K562 (cell line): ENCODE data around the gene LRRC61. TPM values are rescaled to one million over a fixed set of nuclear protein-coding genes. Genes with fewer than 3 reads are reported as not detected.

Experiments used
- ATAC-seq: fragments of 200-7000 bp; cut with Tn5 transposase; 3 replicates; pipeline ENCODE4 v1.9.1; 2020; ENCODE audit warnings: moderate library complexity
- BruUV-seq: library from RNA; stranded (reverse); fragments of 400-500 nt; replicated peaks from 2 replicates; lab custom pipeline; 2021; lab: Mats Ljungman, UMichigan
- CTCF ChIA-PET: fragments of 300-600 bp; formaldehyde crosslinking; extraction: SDS; loops from one replicate; lab custom pipeline; 2021; ENCODE audit warnings: low intra/inter-chr PET ratio; lab: Yijun Ruan, JAX
- POLR2A ChIA-PET: fragments of 300-600, 350-650 bp; sonication (Branson Sonifier 250); formaldehyde crosslinking; extraction: SDS; loops from one replicate; lab custom pipeline; 2021; ENCODE audit warnings: antibody characterized with exemption, inconsistent platforms; lab: Yijun Ruan, JAX
- DNase-seq, 4 experiments: peaks; one replicate each; pipeline versions ENCODE4 v3.0.0 to v3.0.0-alpha.2; 2011 to 2018; ENCODE audit warnings: low spot score in 3 of 4, mixed read lengths in 3 of 4; ENCODE audit errors: extremely low read depth in 1 of 4
- FAIRE-seq: peaks from 2 replicates; lab custom pipeline; 2011; peaks lifted over from hg19 to GRCh38; lab: Jason Lieb, UNC
- H2AFZ ChIP-seq: 2 replicates; pipeline ENCODE4 v1.6.0; 2011; ENCODE audit warnings: low read depth, low read length, control low read depth, inconsistent platforms
- H3K27ac ChIP-seq: fragments of 200-600 bp; 3 replicates; pipeline ENCODE4 v1.8.0; 2011; ENCODE audit warnings: low read depth, mild to moderate bottlenecking, control low read depth, inconsistent platforms, low read length, moderate library complexity, mixed read lengths; ENCODE audit errors: extremely low read depth
- H3K27me3 ChIP-seq, 2 experiments: fragments of 300-600 bp in 1 of 2; 2 replicates in 1 of 2; 3 replicates in 1 of 2; pipeline versions ENCODE4 v1.6.0 to v1.8.0; 2011; ENCODE audit warnings: inconsistent platforms in 2 of 2, low read length in 2 of 2, mild to moderate bottlenecking in 1 of 2, mixed read lengths in 1 of 2, moderate library complexity in 1 of 2; ENCODE audit not compliant: control insufficient read depth in 2 of 2, insufficient read depth in 2 of 2
- H3K36me3 ChIP-seq: fragments of 300-600 bp; 3 replicates; pipeline ENCODE4 v1.8.0; 2011; ENCODE audit warnings: mild to moderate bottlenecking, low read length, inconsistent platforms; ENCODE audit not compliant: control insufficient read depth, insufficient read depth
- H3K4me1 ChIP-seq, 2 experiments: fragments of 200-600 bp in 1 of 2; replicated peaks in 1 of 2; 2 replicates in 1 of 2; 3 replicates in 1 of 2; pipeline versions ENCODE4 v1.5.1 to v1.8.0; 2011; ENCODE audit warnings: inconsistent platforms in 2 of 2, low read length in 2 of 2, mild to moderate bottlenecking in 1 of 2, mixed read lengths in 1 of 2, moderate library complexity in 1 of 2; ENCODE audit not compliant: control insufficient read depth in 2 of 2, insufficient read depth in 2 of 2
- H3K4me2 ChIP-seq: 2 replicates; pipeline ENCODE4 v1.6.1; 2011; ENCODE audit warnings: low read length, control low read depth, inconsistent platforms, mixed read lengths; ENCODE audit not compliant: insufficient read depth
- H3K4me3 ChIP-seq: fragments of 200-600 bp; sonication (generic), shearing (Covaris generic); 2 replicates; pipeline ENCODE4 v1.5.1; 2016; ENCODE audit warnings: control low read depth, inconsistent platforms
- H3K79me2 ChIP-seq: fragments of 200-600 bp; 3 replicates; pipeline ENCODE4 v1.8.0; 2011; ENCODE audit warnings: low read length, inconsistent platforms; ENCODE audit not compliant: control insufficient read depth, insufficient read depth
- H3K9ac ChIP-seq, 2 experiments: 2 replicates each; pipeline versions ENCODE4 v1.6.0 to v1.6.1; 2011; ENCODE audit warnings: low read depth in 2 of 2, low read length in 2 of 2, control low read depth in 1 of 2, inconsistent platforms in 1 of 2, mild to moderate bottlenecking in 1 of 2, mixed read lengths in 1 of 2; ENCODE audit not compliant: insufficient read depth in 1 of 2
- H3K9me1 ChIP-seq: one replicate; pipeline ENCODE4 v1.6.0; 2011; ENCODE audit warnings: inconsistent platforms, mild to moderate bottlenecking, low read length, moderate library complexity; ENCODE audit not compliant: control insufficient read depth, insufficient read depth
- H3K9me3 ChIP-seq: replicated peaks from 2 replicates; pipeline ENCODE4 v1.5.1; 2011; ENCODE audit warnings: low read depth, low read length, inconsistent platforms; ENCODE audit not compliant: control insufficient read depth, insufficient read depth
- H4K20me1 ChIP-seq: replicated peaks from 2 replicates; pipeline ENCODE4 v1.6.1; 2011; ENCODE audit warnings: low read length, inconsistent platforms, mixed read lengths; ENCODE audit not compliant: control insufficient read depth, insufficient read depth
- HMG20B ChIP-seq: fragments of 250-450 bp; sonication (Bioruptor Pico); IDR thresholded peaks from 2 replicates; pipeline ENCODE4 v1.5.0; 2021; ENCODE audit warnings: mild to moderate bottlenecking
- POLR2G ChIP-seq: fragments of 200-400 bp; formaldehyde crosslinking; IDR thresholded peaks from 2 replicates; pipeline ENCODE4 v1.6.1; 2017; ENCODE audit warnings: low read depth, mild to moderate bottlenecking, antibody characterized with exemption, low read length, moderate library complexity
- ZBTB33 ChIP-seq: sonication (generic); formaldehyde crosslinking; IDR thresholded peaks from 2 replicates; pipeline ENCODE4 v1.8.1; 2023; ENCODE audit warnings: mild to moderate bottlenecking, missing genetic modification reagents
- WGBS: fragments of 100-300 bp; shearing (Covaris generic); methylation state at CpG from one replicate; pipeline ENCODE4 v1.1.6; 2016; ENCODE audit warnings: low coverage, mixed read lengths; ENCODE audit not compliant: insufficient coverage; ENCODE audit errors: missing lambda C conversion rate; 5-methylcytosine and 5-hydroxymethylcytosine counted together
- in situ Hi-C: fragments of 300-500 bp; cut with MboI; formaldehyde crosslinking; loops from 4 replicates; pipeline ENCODE4 v1.15.0; 2018; ENCODE audit warnings: inconsistent platforms, mixed read lengths
- intact Hi-C: fragments of 100-400 bp; cut with micrococcal nuclease; formaldehyde crosslinking; loops from 2 replicates; pipeline ENCODE4 v1.14.2; 2022
- polyA plus RNA-seq, 8 experiments: library from polyadenylated mRNA; depleted of rRNA in 4 of 8; stranded (reverse) in 5 of 8; unstranded in 3 of 8; fragments of >200 nt; fragmentation: Nextera tagmentation in 2 of 8; fragmentation: Illumina TruSeq in 1 of 8; extraction: Ambion mirVana in 2 of 8; extraction: Trizol in 1 of 8; gene quantifications; 2 replicates each; pipeline versions ENCODE4 v1.2.1 to v1.2.3, GENCODE V29; 2011 to 2014; ENCODE audit warnings: inconsistent platforms in 1 of 8, missing spikeins in 1 of 8
- total RNA-seq, 7 experiments: library from RNA; depleted of rRNA in 6 of 7; stranded (reverse); fragments of >200 nt in 6 of 7; fragmentation: Illumina TruSeq in 2 of 7; extraction: Trizol in 2 of 7; gene quantifications; 2 replicates each; pipeline versions ENCODE4 v1.2.1 to v1.2.3, GENCODE V29; 2011 to 2021; ENCODE audit warnings: low replicate concordance in 1 of 7

LRRC61 gene
- total and polyA plus RNA-seq, 9 of the 15 experiments (the other 6 are each of a cell fraction or from before 2014, with no cell fraction given): 1.3 to 55.2 (median 35.2) TPM

GRCh38 chr7:150340024-150340749 lies 17.0 kb downstream of the LRRC61 start (continued):
- peak; percentile 66; the same call in 1 of the 2 replicates for TF ChIP-seq ZBTB33 (CRISPR knock-in tag)

GRCh38 chr7:150340875-150341262 lies 17.7 kb downstream of the LRRC61 start:
- no peak for FAIRE-seq
- ChIA-PET POLR2A (no interaction called here), CTCF (no interaction called here)
- WGBS: 65% methylated on average over 18 of the region's 29 CpGs
- peaks cover 21% of the 10 kb centered on the region; the same call in 2 of the 3 replicates for H3K36me3 ChIP-seq
- intact Hi-C loops: no loop called here
- BruUV-seq: no TSS peak
- in situ Hi-C loops: no loop called here
- peak in 2 of 4 experiments; percentile 13 to 19 for DNase-seq
- no peaks in the 10 kb centered on the region for H3K9me3 ChIP-seq
- H3K4me3 ChIP-seq: no peak overlapping the region
- peaks cover 5% of the 10 kb centered on the region; the same call in 1 of the 2 replicates for H4K20me1 ChIP-seq
- TF ChIP-seq HMG20B (CRISPR knock-in tag): no peak
- TF ChIP-seq POLR2G: peak; percentile 37; the same call in 1 of the 2 replicates
- H3K27me3 ChIP-seq: peaks cover 11 to 15% of the 10 kb centered on the region in 2 experiments; a peak in 4 of 5 replicates
- H2AFZ ChIP-seq: no peak overlapping the region
- no peaks in the 10 kb centered on the region for H3K79me2 ChIP-seq
- H3K9me1 ChIP-seq: peaks cover 6% of the 10 kb centered on the region
- no peak overlapping the region for H3K4me2 ChIP-seq
- no peak overlapping the region for H3K27ac ChIP-seq
- peaks cover 0 to 37% of the 10 kb centered on the region in 2 experiments; a peak in 3 of 5 replicates for H3K4me1 ChIP-seq
- no peak for ATAC-seq
- no peak overlapping the region for H3K9ac ChIP-seq
